Duodenal mucosa (tissue), 2 donors: ENCODE measurements around the gene PBXIP1.
"Not testable (repeated sequence)": the region's sequence is repeated elsewhere in the genome, so short reads cannot be mapped to it uniquely, and the experiment has no call there.

ENCODE experiments used
- H3K27ac ChIP-seq: one replicate; pipeline ENCODE4 v1.7.0; 2013; ENCODE audit warnings: low read depth, low read length
- H3K27me3 ChIP-seq, 2 donors: one replicate each; pipeline ENCODE4 v1.7.0; 2013; ENCODE audit warnings: low read length in 2 of 2, control low read depth in 1 of 2; ENCODE audit not compliant: insufficient read depth in 2 of 2, control insufficient read depth in 1 of 2
- H3K36me3 ChIP-seq, 2 donors: one replicate each; pipeline ENCODE4 v1.7.0; 2013; ENCODE audit warnings: low read length in 2 of 2, control low read depth in 1 of 2; ENCODE audit not compliant: insufficient read depth in 2 of 2, control insufficient read depth in 1 of 2
- H3K4me1 ChIP-seq, 2 donors: one replicate each; pipeline ENCODE4 v1.7.0; 2013; ENCODE audit warnings: low read length in 2 of 2, control low read depth in 1 of 2; ENCODE audit not compliant: insufficient read depth in 2 of 2, control insufficient read depth in 1 of 2
- H3K4me3 ChIP-seq, 2 donors: one replicate each; pipeline ENCODE4 v1.7.0; 2013; ENCODE audit warnings: low read length in 2 of 2, low read depth in 1 of 2
- H3K9ac ChIP-seq, 2 donors: one replicate each; pipeline ENCODE4 v1.7.0; 2013; ENCODE audit warnings: low read length in 2 of 2, low read depth in 1 of 2
- H3K9me3 ChIP-seq, 2 donors: one replicate each; pipeline ENCODE4 v1.7.0; 2013; ENCODE audit warnings: low read length in 2 of 2, control low read depth in 1 of 2; ENCODE audit not compliant: control insufficient read depth in 1 of 2

Gene PBXIP1

DNA sequence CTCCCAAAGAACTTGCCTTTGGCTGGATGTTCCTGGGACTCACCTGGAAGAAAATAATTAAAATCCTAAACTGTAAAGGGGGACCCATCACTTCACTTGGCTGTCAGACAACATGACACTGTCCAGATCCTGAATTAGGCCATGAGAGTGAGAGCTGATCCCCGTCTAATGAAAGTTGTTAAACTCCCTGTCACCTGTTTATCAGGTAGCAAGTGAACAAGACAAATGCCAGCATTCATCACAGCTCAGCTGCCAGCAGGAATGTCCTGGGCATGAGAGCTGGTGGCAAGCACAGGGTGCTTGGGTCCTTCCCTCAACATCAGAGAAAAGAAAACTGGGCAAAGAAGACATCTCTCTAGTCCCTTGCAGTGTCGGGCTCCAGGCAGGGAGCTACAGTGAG is 43.1 kb downstream of the PBXIP1 start:
- no peak overlapping the region for H3K9ac ChIP-seq
- H3K27ac ChIP-seq = no peak overlapping the region
- no peaks in the 10 kb centered on the region for H3K36me3 ChIP-seq

GRCh38 chr1:154911691-154912550 is 44.0 kb downstream of the PBXIP1 start:
- Histone ChIP-seq H3K9me3 (no peaks in the 10 kb centered on the region), H3K36me3 (no peaks in the 10 kb centered on the region), H3K4me3 (no peak overlapping the region), H3K9ac (no peak overlapping the region), H3K4me1 (peaks cover 0 to 2% of the 10 kb centered on the region in 2 donors), H3K27ac (no peak overlapping the region), H3K27me3 (no peaks in the 10 kb centered on the region)

More for the DNA sequence above, 43.1 kb downstream of the PBXIP1 start:
- Histone ChIP-seq H3K4me1 (peaks cover 0 to 2% of the 10 kb centered on the region in 2 donors), H3K9me3 (no peaks in the 10 kb centered on the region), H3K4me3 (no peak overlapping the region), H3K27me3 (no peaks in the 10 kb centered on the region)

GRCh38 chr1:154910851-154911250 is 45.0 kb downstream of the PBXIP1 start:
- no peaks in the 10 kb centered on the region for H3K36me3 ChIP-seq
- peaks cover 0 to 2% of the 10 kb centered on the region in 2 donors for H3K4me1 ChIP-seq
- no peaks in the 10 kb centered on the region for H3K27me3 ChIP-seq
- H3K9ac ChIP-seq = no peak overlapping the region
- H3K9me3 ChIP-seq = no peaks in the 10 kb centered on the region
- H3K4me3 ChIP-seq = no peak overlapping the region
- no peak overlapping the region for H3K27ac ChIP-seq

DNA sequence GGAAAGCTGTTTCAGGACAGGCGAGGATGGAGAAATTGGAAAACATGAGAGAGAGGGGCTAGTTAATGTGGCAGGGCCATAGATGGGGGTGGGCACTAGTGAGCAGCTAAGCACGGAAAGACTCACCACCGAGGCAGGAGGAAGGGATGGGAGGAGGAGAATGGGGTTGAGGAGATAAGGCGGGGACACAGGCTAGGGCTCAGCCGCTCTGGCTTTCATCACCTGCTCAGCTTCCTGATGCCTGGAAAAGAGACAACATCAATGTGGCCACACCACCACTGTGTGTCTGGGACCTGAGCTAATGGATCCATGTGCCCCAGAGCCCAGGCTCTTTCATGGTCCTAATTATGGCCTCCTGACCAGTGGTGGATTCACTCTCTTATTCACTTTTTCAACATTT is 47.0 kb downstream of the PBXIP1 start:
- H3K9ac ChIP-seq = no peak overlapping the region
- no peaks in the 10 kb centered on the region for H3K36me3 ChIP-seq
- no peak overlapping the region for H3K27ac ChIP-seq
- peaks cover 0 to 2% of the 10 kb centered on the region in 2 donors for H3K4me1 ChIP-seq
- no peak overlapping the region for H3K4me3 ChIP-seq
- no peaks in the 10 kb centered on the region for H3K9me3 ChIP-seq
- no peaks in the 10 kb centered on the region for H3K27me3 ChIP-seq

GRCh38 chr1:154908129-154908528 is 47.8 kb downstream of the PBXIP1 start:
- H3K9me3 ChIP-seq, H3K4me3 ChIP-seq, H3K36me3 ChIP-seq, H3K4me1 ChIP-seq, H3K27ac ChIP-seq, H3K27me3 ChIP-seq, H3K9ac ChIP-seq: not testable (repeated sequence)

DNA sequence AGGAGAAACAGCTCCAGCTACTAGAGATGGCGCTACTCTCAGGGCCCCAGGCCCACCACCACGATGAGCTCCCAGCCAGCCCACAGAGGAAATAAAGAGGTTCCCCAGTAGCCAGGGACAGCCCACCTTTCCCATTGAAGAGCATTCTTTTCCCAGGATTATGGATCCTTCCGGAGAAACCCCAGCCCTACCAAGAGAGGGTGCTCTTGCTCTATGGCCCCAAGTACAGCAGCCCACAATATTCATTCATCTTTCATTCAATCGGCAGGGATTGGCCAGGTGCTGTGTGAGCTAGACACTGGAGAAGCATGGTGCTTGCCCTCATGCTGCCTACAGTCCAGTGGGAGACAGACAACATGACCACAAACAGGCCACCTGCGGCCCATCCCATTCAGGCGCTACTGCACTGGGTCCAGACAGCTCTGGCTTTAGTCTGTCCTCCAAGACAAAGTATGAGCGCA is 49.2 kb downstream of the PBXIP1 start:
- H3K9ac ChIP-seq = no peak overlapping the region
- H3K27me3 ChIP-seq = no peaks in the 10 kb centered on the region
- H3K27ac ChIP-seq = no peak overlapping the region
- no peaks in the 10 kb centered on the region for H3K9me3 ChIP-seq
- no peak overlapping the region for H3K4me3 ChIP-seq
- no peaks in the 10 kb centered on the region for H3K36me3 ChIP-seq
- peaks cover 0 to 2% of the 10 kb centered on the region in 2 donors for H3K4me1 ChIP-seq

DNA sequence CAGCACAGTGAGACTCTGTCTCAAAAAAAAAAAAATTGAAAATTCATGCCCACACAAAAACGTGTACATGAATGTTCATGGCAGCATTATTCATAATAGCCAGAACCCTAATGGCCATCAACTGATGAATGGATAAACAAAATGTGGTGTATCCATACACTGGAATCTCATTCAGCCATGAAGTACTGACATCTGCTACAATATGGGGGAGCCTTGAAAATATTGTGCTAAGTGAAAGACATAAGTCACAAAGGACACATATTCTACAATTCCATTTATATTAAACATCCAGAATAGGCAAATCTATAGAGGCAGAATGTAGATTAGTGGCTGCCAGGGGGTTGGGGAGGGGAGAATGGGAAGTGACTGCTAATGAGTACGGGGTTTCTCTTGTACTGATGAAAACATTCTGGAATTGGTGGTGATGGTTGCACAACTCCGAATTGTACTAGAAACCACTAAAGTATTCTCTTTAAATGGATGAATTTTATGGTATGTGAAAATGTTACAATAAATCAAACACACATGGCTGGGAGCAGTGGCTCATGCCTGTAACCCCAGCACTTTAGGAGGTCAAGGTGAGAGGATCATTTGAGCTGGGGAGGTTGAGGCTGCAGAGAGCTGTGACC is 52.8 kb downstream of the PBXIP1 start:
- Histone ChIP-seq H3K27ac (no peak overlapping the region), H3K4me3 (no peak overlapping the region), H3K9me3 (no peaks in the 10 kb centered on the region), H3K27me3 (no peaks in the 10 kb centered on the region), H3K4me1 (peaks cover 0 to 2% of the 10 kb centered on the region in 2 donors), H3K9ac (no peak overlapping the region), H3K36me3 (no peaks in the 10 kb centered on the region)

DNA sequence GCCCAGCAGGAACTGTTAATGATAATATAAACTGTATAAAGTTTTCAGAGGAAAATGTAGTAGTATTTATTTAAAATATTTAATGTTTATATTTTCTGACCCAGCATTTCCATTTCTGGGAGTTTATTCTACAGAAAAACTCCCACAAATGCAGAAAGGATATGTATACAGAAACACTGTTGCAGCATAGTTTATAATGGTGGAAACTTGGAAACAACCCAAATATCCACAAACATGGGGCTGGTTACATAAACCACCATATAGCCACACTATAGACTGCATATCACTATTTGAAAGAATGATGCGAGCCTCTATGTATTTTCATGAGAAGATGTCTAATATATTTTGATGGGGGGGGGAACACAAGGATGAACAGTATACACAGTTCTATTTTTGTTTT is 54.3 kb downstream of the PBXIP1 start:
- Histone ChIP-seq H3K4me3 (no peak overlapping the region), H3K9me3 (no peaks in the 10 kb centered on the region), H3K9ac (no peak overlapping the region), H3K4me1 (no peaks in the 10 kb centered on the region), H3K36me3 (no peaks in the 10 kb centered on the region), H3K27me3 (no peaks in the 10 kb centered on the region), H3K27ac (no peak overlapping the region)

DNA sequence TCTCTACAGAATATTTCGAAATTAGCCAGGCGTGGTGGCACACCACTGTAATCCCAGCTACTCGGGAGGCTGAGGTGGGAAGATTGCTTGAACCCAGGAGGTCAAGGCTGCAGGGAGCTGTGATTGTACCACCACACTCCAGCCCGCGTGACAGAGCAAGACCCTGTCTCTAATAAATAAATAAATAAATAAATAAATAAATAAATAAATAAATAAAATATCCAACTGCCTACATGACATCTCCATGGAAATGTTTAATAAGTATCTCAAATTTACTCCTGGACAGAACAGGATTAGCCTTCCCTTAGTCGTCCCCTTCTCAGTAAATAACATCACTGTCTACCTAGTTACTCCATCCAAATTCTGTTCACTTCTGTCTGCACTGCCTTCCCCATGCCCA is 56.9 kb downstream of the PBXIP1 start:
- Histone ChIP-seq H3K27me3 (no peaks in the 10 kb centered on the region), H3K27ac (no peak overlapping the region), H3K9ac (no peak overlapping the region), H3K4me1 (no peaks in the 10 kb centered on the region), H3K9me3 (no peaks in the 10 kb centered on the region), H3K4me3 (no peak overlapping the region), H3K36me3 (no peaks in the 10 kb centered on the region)

GRCh38 chr1:154896771-154897286 is 59.1 kb downstream of the PBXIP1 start:
- no peak overlapping the region for H3K27ac ChIP-seq
- no peaks in the 10 kb centered on the region for H3K4me1 ChIP-seq
- no peaks in the 10 kb centered on the region for H3K9me3 ChIP-seq
- no peak overlapping the region for H3K9ac ChIP-seq
- H3K36me3 ChIP-seq = no peaks in the 10 kb centered on the region
- H3K4me3 ChIP-seq = no peak overlapping the region
- no peaks in the 10 kb centered on the region for H3K27me3 ChIP-seq
